WTC11 (cell line): ENCODE results near the gene ARG2. TPM values are rescaled to one million over a fixed set of nuclear protein-coding genes. Genes with fewer than 3 reads are reported as not detected.

Experiments used
- ATAC-seq: fragments of 200-7000 bp; cut with Tn5 transposase; 2 replicates; pipeline ENCODE4 v1.10.0; 2021; ENCODE audit warnings: mild to moderate bottlenecking, moderate library complexity
- CTCF ChIA-PET: fragments of 300-600 bp; sonication (Branson Sonifier 250); formaldehyde crosslinking; loops from one replicate; lab custom pipeline; 2021; ENCODE audit warnings: antibody characterized with exemption; lab: Charles Lee
- POLR2A ChIA-PET: fragments of 350-600 bp; sonication (Branson Sonifier 250); formaldehyde crosslinking; loops from one replicate; lab custom pipeline; 2021; ENCODE audit warnings: antibody characterized with exemption; lab: Charles Lee
- DNase-seq: peaks from one replicate; pipeline ENCODE4 v3.0.0; 2021; ENCODE audit warnings: low spot score
- H3K27ac Mint-ChIP-seq: 2 replicates; pipeline ENCODE4 v1.8.0; 2021; ENCODE audit warnings: mixed read lengths
- H3K27me3 Mint-ChIP-seq: 2 replicates; pipeline ENCODE4 v1.8.0; 2021; ENCODE audit warnings: low read depth, mild to moderate bottlenecking, moderate library complexity, mixed read lengths
- H3K36me3 Mint-ChIP-seq: 2 replicates; pipeline ENCODE4 v1.8.0; 2021; ENCODE audit warnings: mixed read lengths
- H3K4me1 Mint-ChIP-seq: 2 replicates; pipeline ENCODE4 v1.8.0; 2022; ENCODE audit warnings: mixed read lengths
- H3K4me3 Mint-ChIP-seq: 2 replicates; pipeline ENCODE4 v1.8.0; 2021; ENCODE audit warnings: mild to moderate bottlenecking, moderate library complexity, mixed read lengths
- H3K9me3 Mint-ChIP-seq: 2 replicates; pipeline ENCODE4 v1.8.0; 2021; ENCODE audit warnings: mixed read lengths
- ETV6 ChIP-seq: sonication (generic); formaldehyde crosslinking; IDR thresholded peaks from 2 replicates; pipeline ENCODE4 v1.8.1; 2022; ENCODE audit warnings: mild to moderate bottlenecking, missing genetic modification reagents
- GABPB1 ChIP-seq: sonication (generic); formaldehyde crosslinking; IDR thresholded peaks from 2 replicates; pipeline ENCODE4 v1.8.1; 2023; ENCODE audit warnings: mild to moderate bottlenecking, missing genetic modification reagents
- SMAD4 ChIP-seq: sonication (generic); formaldehyde crosslinking; IDR thresholded peaks from 2 replicates; pipeline ENCODE4 v1.8.0; 2022; ENCODE audit warnings: mild to moderate bottlenecking, missing genetic modification reagents
- TP53 ChIP-seq: sonication (generic); formaldehyde crosslinking; IDR thresholded peaks from 2 replicates; pipeline ENCODE4 v1.8.1; 2023; ENCODE audit warnings: mild to moderate bottlenecking, missing genetic modification reagents
- ZNF138 ChIP-seq: sonication (generic); formaldehyde crosslinking; conservative IDR thresholded peaks from 2 replicates; pipeline ENCODE4 v1.8.1; 2022; ENCODE audit warnings: mild to moderate bottlenecking, moderate library complexity, missing genetic modification reagents
- total RNA-seq: library from RNA; stranded (reverse); gene quantifications from 3 replicates; pipeline ENCODE4 v1.2.3, GENCODE V29; 2021
- TF ChIP-seq, protein P1 (sequence below): sonication (generic); formaldehyde crosslinking; IDR thresholded peaks from 2 replicates; pipeline ENCODE4 v1.8.1; 2023; ENCODE audit warnings: mild to moderate bottlenecking, moderate library complexity, missing genetic modification reagents
- TF ChIP-seq, protein P2 (sequence below): fragments of 250-450 bp; sonication (Bioruptor Pico); IDR thresholded peaks from 2 replicates; pipeline ENCODE4 v1.8.0; 2021; ENCODE audit warnings: mild to moderate bottlenecking
- TF ChIP-seq, protein P3 (sequence below): sonication (generic); formaldehyde crosslinking; IDR thresholded peaks from 2 replicates; pipeline ENCODE4 v1.8.1; 2023; ENCODE audit warnings: mild to moderate bottlenecking, missing genetic modification reagents, borderline replicate concordance
- TF ChIP-seq, protein P4 (sequence below): fragments of 250-450 bp; sonication (Bioruptor Pico); IDR thresholded peaks from 2 replicates; pipeline ENCODE4 v1.9.0; 2021; ENCODE audit warnings: mild to moderate bottlenecking, borderline replicate concordance
- TF ChIP-seq, protein P5 (sequence below): sonication (generic); formaldehyde crosslinking; IDR thresholded peaks from 2 replicates; pipeline ENCODE4 v1.8.1; 2023; ENCODE audit warnings: mild to moderate bottlenecking, missing genetic modification reagents, moderate library complexity

ARG2 gene
- total RNA-seq, 1 experiment from 2014 or later: 29.8 TPM

DNA sequence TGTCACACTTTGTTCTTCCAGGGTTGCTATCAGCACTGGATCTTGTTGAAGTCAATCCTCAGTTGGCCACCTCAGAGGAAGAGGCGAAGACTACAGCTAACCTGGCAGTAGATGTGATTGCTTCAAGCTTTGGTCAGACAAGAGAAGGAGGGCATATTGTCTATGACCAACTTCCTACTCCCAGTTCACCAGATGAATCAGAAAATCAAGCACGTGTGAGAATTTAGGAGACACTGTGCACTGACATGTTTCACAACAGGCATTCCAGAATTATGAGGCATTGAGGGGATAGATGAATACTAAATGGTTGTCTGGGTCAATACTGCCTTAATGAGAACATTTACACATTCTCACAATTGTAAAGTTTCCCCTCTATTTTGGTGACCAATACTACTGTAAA is 31.0 kb downstream of the ARG2 start (continued):
- TF ChIP-seq, protein P1, sequence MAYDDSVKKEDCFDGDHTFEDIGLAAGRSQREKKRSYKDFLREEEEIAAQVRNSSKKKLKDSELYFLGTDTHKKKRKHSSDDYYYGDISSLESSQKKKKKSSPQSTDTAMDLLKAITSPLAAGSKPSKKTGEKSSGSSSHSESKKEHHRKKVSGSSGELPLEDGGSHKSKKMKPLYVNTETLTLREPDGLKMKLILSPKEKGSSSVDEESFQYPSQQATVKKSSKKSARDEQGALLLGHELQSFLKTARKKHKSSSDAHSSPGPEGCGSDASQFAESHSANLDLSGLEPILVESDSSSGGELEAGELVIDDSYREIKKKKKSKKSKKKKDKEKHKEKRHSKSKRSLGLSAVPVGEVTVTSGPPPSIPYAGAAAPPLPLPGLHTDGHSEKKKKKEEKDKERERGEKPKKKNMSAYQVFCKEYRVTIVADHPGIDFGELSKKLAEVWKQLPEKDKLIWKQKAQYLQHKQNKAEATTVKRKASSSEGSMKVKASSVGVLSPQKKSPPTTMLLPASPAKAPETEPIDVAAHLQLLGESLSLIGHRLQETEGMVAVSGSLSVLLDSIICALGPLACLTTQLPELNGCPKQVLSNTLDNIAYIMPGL: no peak
- no peak for TF ChIP-seq SMAD4 (CRISPR knock-in tag)
- TF ChIP-seq ETV6 (CRISPR knock-in tag): no peak
- TF ChIP-seq, protein P2, sequence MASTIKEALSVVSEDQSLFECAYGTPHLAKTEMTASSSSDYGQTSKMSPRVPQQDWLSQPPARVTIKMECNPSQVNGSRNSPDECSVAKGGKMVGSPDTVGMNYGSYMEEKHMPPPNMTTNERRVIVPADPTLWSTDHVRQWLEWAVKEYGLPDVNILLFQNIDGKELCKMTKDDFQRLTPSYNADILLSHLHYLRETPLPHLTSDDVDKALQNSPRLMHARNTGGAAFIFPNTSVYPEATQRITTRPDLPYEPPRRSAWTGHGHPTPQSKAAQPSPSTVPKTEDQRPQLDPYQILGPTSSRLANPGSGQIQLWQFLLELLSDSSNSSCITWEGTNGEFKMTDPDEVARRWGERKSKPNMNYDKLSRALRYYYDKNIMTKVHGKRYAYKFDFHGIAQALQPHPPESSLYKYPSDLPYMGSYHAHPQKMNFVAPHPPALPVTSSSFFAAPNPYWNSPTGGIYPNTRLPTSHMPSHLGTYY (CRISPR knock-in tag): no peak
- no peak for TF ChIP-seq GABPB1 (CRISPR knock-in tag)
- no peak for TF ChIP-seq TP53 (CRISPR knock-in tag)

DNA sequence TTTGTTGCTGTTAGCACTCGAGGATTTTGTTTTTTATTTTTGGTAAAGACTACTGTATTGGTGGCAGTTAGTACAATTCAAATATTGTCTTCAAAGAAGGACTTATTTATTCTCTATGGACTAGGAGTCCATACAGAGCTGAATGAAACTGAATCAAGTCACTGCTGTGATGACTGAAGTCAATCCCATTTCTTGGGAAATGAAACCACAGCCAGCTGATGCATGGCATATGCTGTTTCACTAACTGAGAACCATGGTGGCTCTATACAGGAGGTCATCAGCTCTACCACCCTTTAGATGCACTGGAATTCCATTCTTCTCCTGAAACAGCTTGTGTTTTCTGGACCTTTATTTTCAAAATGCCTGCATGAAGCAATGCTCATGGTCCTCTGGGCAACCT is 32.5 kb downstream of the ARG2 start:
- ATAC-seq (no peak), DNase-seq (no peak)
- POLR2A ChIA-PET: no interaction called here
- Mint-ChIP-seq H3K4me3 (no peak overlapping the region), H3K4me1 (no peaks in the 10 kb centered on the region), H3K36me3 (peaks cover 66% of the 10 kb centered on the region), H3K27ac (no peak overlapping the region), H3K27me3 (no peaks in the 10 kb centered on the region), H3K9me3 (no peaks in the 10 kb centered on the region)
- TF ChIP-seq ZNF138 (CRISPR knock-in tag): no peak
- TF ChIP-seq, protein P3, sequence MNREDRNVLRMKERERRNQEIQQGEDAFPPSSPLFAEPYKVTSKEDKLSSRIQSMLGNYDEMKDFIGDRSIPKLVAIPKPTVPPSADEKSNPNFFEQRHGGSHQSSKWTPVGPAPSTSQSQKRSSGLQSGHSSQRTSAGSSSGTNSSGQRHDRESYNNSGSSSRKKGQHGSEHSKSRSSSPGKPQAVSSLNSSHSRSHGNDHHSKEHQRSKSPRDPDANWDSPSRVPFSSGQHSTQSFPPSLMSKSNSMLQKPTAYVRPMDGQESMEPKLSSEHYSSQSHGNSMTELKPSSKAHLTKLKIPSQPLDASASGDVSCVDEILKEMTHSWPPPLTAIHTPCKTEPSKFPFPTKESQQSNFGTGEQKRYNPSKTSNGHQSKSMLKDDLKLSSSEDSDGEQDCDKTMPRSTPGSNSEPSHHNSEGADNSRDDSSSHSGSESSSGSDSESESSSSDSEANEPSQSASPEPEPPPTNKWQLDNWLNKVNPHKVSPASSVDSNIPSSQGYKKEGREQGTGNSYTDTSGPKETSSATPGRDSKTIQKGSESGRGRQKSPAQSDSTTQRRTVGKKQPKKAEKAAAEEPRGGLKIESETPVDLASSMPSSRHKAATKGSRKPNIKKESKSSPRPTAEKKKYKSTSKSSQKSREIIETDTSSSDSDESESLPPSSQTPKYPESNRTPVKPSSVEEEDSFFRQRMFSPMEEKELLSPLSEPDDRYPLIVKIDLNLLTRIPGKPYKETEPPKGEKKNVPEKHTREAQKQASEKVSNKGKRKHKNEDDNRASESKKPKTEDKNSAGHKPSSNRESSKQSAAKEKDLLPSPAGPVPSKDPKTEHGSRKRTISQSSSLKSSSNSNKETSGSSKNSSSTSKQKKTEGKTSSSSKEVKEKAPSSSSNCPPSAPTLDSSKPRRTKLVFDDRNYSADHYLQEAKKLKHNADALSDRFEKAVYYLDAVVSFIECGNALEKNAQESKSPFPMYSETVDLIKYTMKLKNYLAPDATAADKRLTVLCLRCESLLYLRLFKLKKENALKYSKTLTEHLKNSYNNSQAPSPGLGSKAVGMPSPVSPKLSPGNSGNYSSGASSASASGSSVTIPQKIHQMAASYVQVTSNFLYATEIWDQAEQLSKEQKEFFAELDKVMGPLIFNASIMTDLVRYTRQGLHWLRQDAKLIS (CRISPR knock-in tag): no peak
- TF ChIP-seq, protein P4, sequence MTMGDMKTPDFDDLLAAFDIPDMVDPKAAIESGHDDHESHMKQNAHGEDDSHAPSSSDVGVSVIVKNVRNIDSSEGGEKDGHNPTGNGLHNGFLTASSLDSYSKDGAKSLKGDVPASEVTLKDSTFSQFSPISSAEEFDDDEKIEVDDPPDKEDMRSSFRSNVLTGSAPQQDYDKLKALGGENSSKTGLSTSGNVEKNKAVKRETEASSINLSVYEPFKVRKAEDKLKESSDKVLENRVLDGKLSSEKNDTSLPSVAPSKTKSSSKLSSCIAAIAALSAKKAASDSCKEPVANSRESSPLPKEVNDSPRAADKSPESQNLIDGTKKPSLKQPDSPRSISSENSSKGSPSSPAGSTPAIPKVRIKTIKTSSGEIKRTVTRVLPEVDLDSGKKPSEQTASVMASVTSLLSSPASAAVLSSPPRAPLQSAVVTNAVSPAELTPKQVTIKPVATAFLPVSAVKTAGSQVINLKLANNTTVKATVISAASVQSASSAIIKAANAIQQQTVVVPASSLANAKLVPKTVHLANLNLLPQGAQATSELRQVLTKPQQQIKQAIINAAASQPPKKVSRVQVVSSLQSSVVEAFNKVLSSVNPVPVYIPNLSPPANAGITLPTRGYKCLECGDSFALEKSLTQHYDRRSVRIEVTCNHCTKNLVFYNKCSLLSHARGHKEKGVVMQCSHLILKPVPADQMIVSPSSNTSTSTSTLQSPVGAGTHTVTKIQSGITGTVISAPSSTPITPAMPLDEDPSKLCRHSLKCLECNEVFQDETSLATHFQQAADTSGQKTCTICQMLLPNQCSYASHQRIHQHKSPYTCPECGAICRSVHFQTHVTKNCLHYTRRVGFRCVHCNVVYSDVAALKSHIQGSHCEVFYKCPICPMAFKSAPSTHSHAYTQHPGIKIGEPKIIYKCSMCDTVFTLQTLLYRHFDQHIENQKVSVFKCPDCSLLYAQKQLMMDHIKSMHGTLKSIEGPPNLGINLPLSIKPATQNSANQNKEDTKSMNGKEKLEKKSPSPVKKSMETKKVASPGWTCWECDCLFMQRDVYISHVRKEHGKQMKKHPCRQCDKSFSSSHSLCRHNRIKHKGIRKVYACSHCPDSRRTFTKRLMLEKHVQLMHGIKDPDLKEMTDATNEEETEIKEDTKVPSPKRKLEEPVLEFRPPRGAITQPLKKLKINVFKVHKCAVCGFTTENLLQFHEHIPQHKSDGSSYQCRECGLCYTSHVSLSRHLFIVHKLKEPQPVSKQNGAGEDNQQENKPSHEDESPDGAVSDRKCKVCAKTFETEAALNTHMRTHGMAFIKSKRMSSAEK (CRISPR knock-in tag): no peak
- CTCF ChIA-PET: interaction anchor here (1.1 kb wide), 1 partner anchor 15 kb away, joined by 3 read pairs; no protein-coding TSS in a partner anchor

DNA sequence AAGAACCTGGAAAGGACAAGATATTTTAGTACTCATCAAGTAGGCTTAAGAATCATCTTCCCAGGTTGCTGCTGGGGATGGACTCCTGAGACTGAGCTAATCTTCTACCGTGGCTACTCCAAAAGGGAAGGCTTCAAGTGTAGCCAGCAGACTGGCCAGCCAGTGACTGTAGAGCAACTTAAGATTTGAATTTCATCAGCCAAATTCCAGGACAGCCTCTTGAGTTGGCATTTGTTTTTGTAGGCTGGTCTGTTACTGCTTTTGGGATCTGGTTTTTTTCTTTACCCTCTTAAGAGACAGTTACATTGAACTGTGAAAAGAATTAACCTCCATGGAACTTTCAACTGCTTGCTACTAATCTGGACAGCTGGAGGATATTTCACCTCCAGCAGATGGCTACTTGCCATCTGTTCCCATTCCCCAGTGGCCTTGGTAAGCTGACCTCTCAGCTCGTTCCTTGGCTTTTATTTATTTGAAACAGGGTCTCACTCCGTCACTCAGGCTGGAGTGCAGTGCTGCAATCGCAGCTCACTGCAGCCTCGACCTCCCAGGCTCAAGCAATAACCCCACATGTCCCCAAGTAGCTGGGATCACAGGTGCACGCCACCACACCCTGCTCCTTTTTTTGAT is 34.0 kb downstream of the ARG2 start:
- Mint-ChIP-seq H3K9me3 (no peaks in the 10 kb centered on the region), H3K36me3 (peaks cover 65% of the 10 kb centered on the region), H3K4me3 (no peak overlapping the region), H3K27ac (no peak overlapping the region), H3K4me1 (no peaks in the 10 kb centered on the region), H3K27me3 (no peaks in the 10 kb centered on the region)
- ChIA-PET POLR2A (interaction anchor here (1.1 kb wide), 1 partner anchor 33 kb away, joined by 3 read pairs; no protein-coding TSS in a partner anchor), CTCF (interaction anchor here (0.9 kb wide), 1 partner anchor 50 kb away, joined by 4 read pairs; no protein-coding TSS in a partner anchor)
- TF ChIP-seq, protein P3 (CRISPR knock-in tag): no peak
- TF ChIP-seq, protein P5, sequence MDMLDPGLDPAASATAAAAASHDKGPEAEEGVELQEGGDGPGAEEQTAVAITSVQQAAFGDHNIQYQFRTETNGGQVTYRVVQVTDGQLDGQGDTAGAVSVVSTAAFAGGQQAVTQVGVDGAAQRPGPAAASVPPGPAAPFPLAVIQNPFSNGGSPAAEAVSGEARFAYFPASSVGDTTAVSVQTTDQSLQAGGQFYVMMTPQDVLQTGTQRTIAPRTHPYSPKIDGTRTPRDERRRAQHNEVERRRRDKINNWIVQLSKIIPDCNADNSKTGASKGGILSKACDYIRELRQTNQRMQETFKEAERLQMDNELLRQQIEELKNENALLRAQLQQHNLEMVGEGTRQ (CRISPR knock-in tag): no peak
- DNase-seq (no peak), ATAC-seq (no peak)
